Upper lobe of left lung (tissue), 6 donors: ENCODE results near the gene STAB2. TPM values are rescaled to one million over a fixed set of nuclear protein-coding genes. Genes with fewer than 3 reads are reported as not detected.

Experiments
- ATAC-seq, 2 donors: fragments of 200-7000 bp; cut with Tn5 transposase; one replicate each; pipeline ENCODE4 v1.9.1; 2022; ENCODE audit warnings: mild to moderate bottlenecking in 2 of 2, moderate library complexity in 2 of 2; ENCODE audit not compliant: low FRiP score in 2 of 2
- DNase-seq, 2 donors: peaks; one replicate each; pipeline ENCODE4 v3.0.0-alpha.2; 2019 to 2020
- H3K27ac ChIP-seq, 4 donors: fragments of 200-600 bp; sonication (generic); one replicate each; pipeline ENCODE4 v1.5.1; 2016 to 2019
- H3K27me3 ChIP-seq, 4 donors: fragments of 200-600 bp; sonication (generic); one replicate each; pipeline ENCODE4 v1.5.1; 2017 to 2019
- H3K36me3 ChIP-seq, 4 donors: fragments of 200-600 bp; sonication (generic); one replicate each; pipeline ENCODE4 v1.5.1; 2016 to 2019
- H3K4me1 ChIP-seq, 4 donors: fragments of 200-600 bp; sonication (generic); one replicate each; pipeline ENCODE4 v1.5.1; 2018 to 2019
- H3K4me3 ChIP-seq, 4 donors: fragments of 200-600 bp; sonication (generic); one replicate each; pipeline ENCODE4 v1.5.1; 2017 to 2019; ENCODE audit warnings: mild to moderate bottlenecking in 2 of 4, moderate library complexity in 1 of 4
- H3K9me3 ChIP-seq, 4 donors: fragments of 200-600 bp; sonication (generic); one replicate each; pipeline ENCODE4 v1.5.1; 2018 to 2019
- EP300 ChIP-seq, 4 donors: sonication (generic); formaldehyde crosslinking; IDR thresholded peaks; one replicate each; pipeline ENCODE4 v1.5.1; 2017; ENCODE audit warnings: antibody characterized with exemption in 4 of 4, control low read depth in 2 of 4
- POLR2A ChIP-seq, 4 donors: fragments of 450-650 bp; IDR thresholded peaks; one replicate each; pipeline ENCODE4 v1.5.1; 2016 to 2017; ENCODE audit warnings: antibody characterized with exemption in 4 of 4, mild to moderate bottlenecking in 2 of 4
- POLR2AphosphoS5 ChIP-seq, 2 donors: sonication (generic); formaldehyde crosslinking; IDR thresholded peaks; one replicate each; pipeline ENCODE4 v1.5.1; 2017; ENCODE audit warnings: antibody characterized with exemption in 2 of 2
- WGBS, 2 donors: methylation state at CpG; one replicate each; pipeline ENCODE4 v1.1.5; 2017 to 2018; 5-methylcytosine and 5-hydroxymethylcytosine counted together
- total RNA-seq, 6 donors: library from RNA; depleted of rRNA in 4 of 6; stranded (reverse); fragments of >200 nt in 4 of 6; gene quantifications; one replicate each; pipeline versions ENCODE4 v1.1.0 to v1.2.1, GENCODE V29; 2016 to 2021
- TF ChIP-seq, protein P1 (sequence below), 6 experiments: fragments of 450-650 bp in 4 of 6; fragments of 200-600 bp in 2 of 6; sonication (generic) in 2 of 6; IDR thresholded peaks; one replicate each; pipeline ENCODE4 v1.5.1; 2016 to 2019; ENCODE audit warnings: antibody characterized with exemption in 6 of 6
- donor health status: DM: no; HTN: no; CAD: no; lungs with moderate emphysema.
- donor health status: DM: no; HTN: yes; CAD: no; lungs with severe emphysema.

The STAB2 gene
- total RNA-seq, 6 donors from 2014 or later = 0.10 to 2.4 (median 0.22) TPM; not detected in 1

DNA sequence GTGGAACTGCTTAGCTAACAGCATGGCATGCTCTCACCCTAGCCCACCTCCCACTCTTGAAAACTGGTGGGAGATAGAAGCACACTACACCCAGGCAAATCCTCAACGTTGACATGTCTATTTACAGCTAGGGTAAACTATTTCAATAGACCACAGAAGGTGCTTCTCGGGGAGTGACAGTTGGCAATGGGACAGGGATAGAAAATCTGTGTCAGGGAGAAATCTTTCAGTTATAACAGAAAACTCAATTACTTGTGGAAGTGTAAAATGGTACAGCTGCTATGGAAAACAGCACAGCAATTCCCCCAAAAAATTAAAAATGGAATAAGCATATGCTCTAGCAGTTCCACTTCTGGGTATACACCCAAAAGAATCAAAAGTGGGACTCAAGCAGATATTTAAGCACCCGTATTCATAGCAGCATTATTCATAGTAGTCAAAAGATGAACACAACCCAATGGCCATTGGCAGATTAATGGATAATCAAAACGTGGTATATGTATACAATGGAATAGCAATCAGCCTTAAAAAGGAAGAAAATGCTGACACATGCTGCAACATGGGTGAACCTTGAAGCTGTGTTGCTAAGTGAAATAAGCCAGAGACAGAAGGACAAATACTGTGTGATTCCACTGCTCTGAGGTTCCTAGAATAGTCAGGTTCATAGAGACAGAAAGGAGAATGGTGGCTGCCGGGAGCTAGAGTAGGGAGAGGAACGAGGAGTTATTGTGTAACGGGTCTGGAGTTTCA lies 92.5 kb downstream of the STAB2 start:
- WGBS, 2 donors = 75 to 78% methylated on average over 7 of the region's 7 CpGs
- TF ChIP-seq, protein P1, sequence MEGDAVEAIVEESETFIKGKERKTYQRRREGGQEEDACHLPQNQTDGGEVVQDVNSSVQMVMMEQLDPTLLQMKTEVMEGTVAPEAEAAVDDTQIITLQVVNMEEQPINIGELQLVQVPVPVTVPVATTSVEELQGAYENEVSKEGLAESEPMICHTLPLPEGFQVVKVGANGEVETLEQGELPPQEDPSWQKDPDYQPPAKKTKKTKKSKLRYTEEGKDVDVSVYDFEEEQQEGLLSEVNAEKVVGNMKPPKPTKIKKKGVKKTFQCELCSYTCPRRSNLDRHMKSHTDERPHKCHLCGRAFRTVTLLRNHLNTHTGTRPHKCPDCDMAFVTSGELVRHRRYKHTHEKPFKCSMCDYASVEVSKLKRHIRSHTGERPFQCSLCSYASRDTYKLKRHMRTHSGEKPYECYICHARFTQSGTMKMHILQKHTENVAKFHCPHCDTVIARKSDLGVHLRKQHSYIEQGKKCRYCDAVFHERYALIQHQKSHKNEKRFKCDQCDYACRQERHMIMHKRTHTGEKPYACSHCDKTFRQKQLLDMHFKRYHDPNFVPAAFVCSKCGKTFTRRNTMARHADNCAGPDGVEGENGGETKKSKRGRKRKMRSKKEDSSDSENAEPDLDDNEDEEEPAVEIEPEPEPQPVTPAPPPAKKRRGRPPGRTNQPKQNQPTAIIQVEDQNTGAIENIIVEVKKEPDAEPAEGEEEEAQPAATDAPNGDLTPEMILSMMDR (IDR thresholded peaks at IDR 0.05) = no peak
- TF ChIP-seq POLR2AphosphoS5 (IDR thresholded peaks at IDR 0.05) (no peak), EP300 (IDR thresholded peaks at IDR 0.05) (no peak), POLR2A (IDR thresholded peaks at IDR 0.05) (no peak)
- H3K9me3 ChIP-seq = no peaks in the 10 kb centered on the region
- no peak for ATAC-seq
- no peak overlapping the region for H3K4me3 ChIP-seq
- peaks cover 0 to 5% (median 2%) of the 10 kb centered on the region in 4 donors for H3K4me1 ChIP-seq
- H3K27ac ChIP-seq = no peak overlapping the region
- no peaks in the 10 kb centered on the region for H3K27me3 ChIP-seq
- no peaks in the 10 kb centered on the region for H3K36me3 ChIP-seq
- DNase-seq = no peak

- peak; percentile 61 to 94 for ATAC-seq
- WGBS, 2 donors = 53% methylated on average over 7 of the region's 7 CpGs
- Histone ChIP-seq H3K9me3 (no peaks in the 10 kb centered on the region), H3K27me3 (no peaks in the 10 kb centered on the region), H3K36me3 (no peaks in the 10 kb centered on the region), H3K4me1 (peaks cover 0 to 5% (median 2%) of the 10 kb centered on the region in 4 donors), H3K4me3 (no peak overlapping the region), H3K27ac (no peak overlapping the region)
- TF ChIP-seq EP300 (IDR thresholded peaks at IDR 0.05) (no peak), POLR2A (IDR thresholded peaks at IDR 0.05) (no peak), POLR2AphosphoS5 (IDR thresholded peaks at IDR 0.05) (no peak)
- TF ChIP-seq, protein P1 (IDR thresholded peaks at IDR 0.05) = no peak
- DNase-seq = no peak
These were observed 93.6 kb downstream of the STAB2 start for GRCh38 chr12:103680591-103681141.

- TF ChIP-seq POLR2AphosphoS5 (IDR thresholded peaks at IDR 0.05) (no peak), EP300 (IDR thresholded peaks at IDR 0.05) (no peak)
- no peaks in the 10 kb centered on the region for H3K36me3 ChIP-seq
- H3K9me3 ChIP-seq = no peaks in the 10 kb centered on the region
- ATAC-seq (no peak), DNase-seq (no peak)
- no peak overlapping the region for H3K4me3 ChIP-seq
- no peak overlapping the region for H3K27ac ChIP-seq
- no peaks in the 10 kb centered on the region for H3K27me3 ChIP-seq
- no peaks in the 10 kb centered on the region for H3K4me1 ChIP-seq
- 65 to 72% methylated on average over 6 of the region's 6 CpGs for WGBS, 2 donors
These were observed 99.0 kb downstream of the STAB2 start for GRCh38 chr12:103686026-103686425.

DNA sequence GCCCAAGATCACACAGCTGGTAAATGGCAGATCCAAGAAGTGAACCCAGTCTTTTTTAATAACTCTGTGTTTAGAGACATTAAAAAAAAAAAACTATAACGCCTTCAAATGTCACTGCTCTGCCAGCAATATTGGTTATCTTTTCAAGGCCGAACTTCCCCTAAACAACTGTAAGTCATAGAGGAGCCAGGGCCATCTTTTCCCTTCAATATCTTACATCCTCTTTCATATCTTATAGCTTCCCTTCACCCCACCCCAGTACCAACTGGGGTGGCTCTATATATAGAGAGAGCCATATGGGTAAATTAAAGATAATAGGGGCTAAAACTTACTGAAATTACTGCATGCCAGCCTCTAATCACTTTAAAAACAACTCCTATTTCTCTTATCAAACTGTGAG lies 100.2 kb downstream of the STAB2 start:
- TF ChIP-seq EP300 (IDR thresholded peaks at IDR 0.05) (no peak), POLR2AphosphoS5 (IDR thresholded peaks at IDR 0.05) (no peak), POLR2A (IDR thresholded peaks at IDR 0.05) (no peak)
- Histone ChIP-seq H3K4me1 (no peaks in the 10 kb centered on the region), H3K9me3 (no peaks in the 10 kb centered on the region), H3K4me3 (no peak overlapping the region), H3K36me3 (no peaks in the 10 kb centered on the region), H3K27me3 (no peaks in the 10 kb centered on the region), H3K27ac (no peak overlapping the region)
- DNase-seq (no peak), ATAC-seq (no peak)
- 55 to 58% methylated on average over 2 of the region's 2 CpGs for WGBS, 2 donors

GRCh38 chr12:103688376-103689063 lies 101.4 kb downstream of the STAB2 start:
- DNase-seq = no peak
- TF ChIP-seq, protein P1 (IDR thresholded peaks at IDR 0.05) = no peak
- TF ChIP-seq POLR2A (IDR thresholded peaks at IDR 0.05) (no peak), EP300 (IDR thresholded peaks at IDR 0.05) (no peak), POLR2AphosphoS5 (IDR thresholded peaks at IDR 0.05) (no peak)
- 69 to 72% methylated on average over 6 of the region's 6 CpGs for WGBS, 2 donors
- H3K4me1 ChIP-seq = no peaks in the 10 kb centered on the region
- H3K36me3 ChIP-seq = no peaks in the 10 kb centered on the region
- ATAC-seq = no peak
- H3K4me3 ChIP-seq = no peak overlapping the region
- no peaks in the 10 kb centered on the region for H3K27me3 ChIP-seq
- no peak overlapping the region for H3K27ac ChIP-seq
- H3K9me3 ChIP-seq = no peaks in the 10 kb centered on the region
